Activated CD8-positive, alpha-beta memory T cell treated with anti-CD3 and anti-CD28 coated beads for 24 hours (primary cell): ENCODE data around the gene MYPN.

Experiments used
- DNase-seq: peaks from one replicate; pipeline ENCODE4 v3.0.0-alpha.2; 2020

The MYPN gene

DNA sequence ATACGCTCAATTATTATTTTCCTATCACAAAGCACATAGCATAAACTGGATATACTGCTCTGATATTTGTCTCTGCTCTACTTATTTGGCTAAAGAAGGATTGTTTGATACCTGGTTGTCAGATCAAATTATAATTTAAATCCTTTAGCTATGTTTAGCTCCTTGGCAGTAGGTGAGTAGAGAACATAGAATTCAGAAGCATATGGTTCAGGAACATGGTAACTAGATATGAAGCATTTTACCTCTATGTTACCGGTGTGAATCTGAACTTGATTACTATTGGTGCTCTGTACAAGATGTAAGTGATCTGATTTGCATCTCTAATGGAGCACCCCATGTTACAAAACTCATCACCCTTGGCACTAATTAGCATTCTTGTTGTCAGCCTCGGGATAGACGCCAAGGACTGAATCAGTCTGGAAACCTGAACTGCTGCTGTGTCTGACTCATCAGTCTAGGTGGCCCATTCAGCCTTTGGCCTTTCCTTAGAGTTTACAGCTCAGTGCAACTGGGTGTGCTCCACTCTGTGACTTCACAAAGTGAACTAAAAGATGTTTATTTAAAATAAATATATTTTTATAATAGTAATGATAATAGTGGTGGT is 12.3 kb upstream of the MYPN start:
- no peak for DNase-seq

DNA sequence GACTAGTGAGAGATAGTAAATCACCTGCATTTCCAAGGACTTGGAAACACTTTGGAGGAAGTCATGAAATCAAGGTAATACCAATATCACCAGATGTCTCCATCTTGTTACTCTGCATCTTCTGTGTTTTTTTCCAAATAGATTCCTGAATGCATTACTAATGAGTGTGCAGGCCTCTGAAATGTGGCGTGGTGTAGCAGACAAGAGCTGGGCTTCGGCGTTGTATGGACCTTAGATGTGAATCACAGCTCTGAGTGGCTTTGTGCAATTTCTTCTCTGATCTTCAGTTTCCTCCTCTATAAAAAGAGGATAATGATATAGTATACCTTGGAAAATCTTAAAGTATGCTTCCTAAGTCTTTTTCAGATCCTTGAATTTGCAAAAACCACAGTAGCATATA is 9.6 kb upstream of the MYPN start:
- DNase-seq = no peak

DNA sequence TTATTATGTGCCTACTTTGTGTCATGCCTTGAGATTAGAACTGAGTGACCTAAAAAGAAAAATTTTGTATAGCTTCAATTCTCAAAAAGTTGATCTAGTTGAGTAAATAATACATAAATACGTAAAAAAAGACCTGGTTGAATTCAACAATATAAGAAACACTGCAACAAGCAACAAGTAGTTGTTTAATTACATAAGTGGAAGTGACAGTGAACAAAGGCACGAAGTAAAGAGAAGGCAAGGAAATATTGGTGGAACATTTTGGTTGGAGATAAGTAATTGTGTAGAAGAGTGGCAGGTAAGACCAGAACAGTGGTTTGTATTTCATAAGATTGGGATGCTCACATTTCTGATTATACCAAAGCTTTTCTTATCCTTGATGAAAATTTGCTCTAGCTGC is 8.2 kb upstream of the MYPN start:
- DNase-seq = no peak

DNA sequence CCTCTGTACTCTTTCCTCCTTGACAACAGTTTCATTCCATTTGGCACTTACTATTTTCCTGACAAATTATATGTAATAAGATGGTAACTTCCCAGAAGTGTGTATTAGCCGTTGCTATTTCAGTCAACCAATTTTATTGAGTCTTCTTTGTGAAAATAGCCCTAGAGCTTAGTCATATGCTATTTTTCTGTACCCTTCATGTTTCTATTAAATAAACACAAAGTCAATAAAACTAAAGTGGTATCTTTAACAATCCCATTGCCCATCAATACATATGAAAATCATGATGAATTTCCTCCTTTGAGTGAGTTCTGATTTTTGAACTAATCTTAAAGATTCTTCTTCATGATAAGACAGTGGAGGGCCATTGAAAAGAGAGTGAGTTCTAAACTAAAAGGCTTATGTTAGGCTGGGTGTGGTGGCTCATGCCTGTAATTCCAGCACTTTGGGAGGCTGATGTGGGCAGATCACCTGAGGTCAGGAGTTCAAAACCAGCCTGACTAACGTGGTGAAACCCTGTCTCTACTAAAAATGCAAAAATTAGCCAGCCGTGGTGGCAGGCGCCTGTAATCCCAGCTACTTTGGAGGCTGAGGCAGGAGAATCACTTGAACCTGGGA is 5.9 kb upstream of the MYPN start:
- DNase-seq = no peak

DNA sequence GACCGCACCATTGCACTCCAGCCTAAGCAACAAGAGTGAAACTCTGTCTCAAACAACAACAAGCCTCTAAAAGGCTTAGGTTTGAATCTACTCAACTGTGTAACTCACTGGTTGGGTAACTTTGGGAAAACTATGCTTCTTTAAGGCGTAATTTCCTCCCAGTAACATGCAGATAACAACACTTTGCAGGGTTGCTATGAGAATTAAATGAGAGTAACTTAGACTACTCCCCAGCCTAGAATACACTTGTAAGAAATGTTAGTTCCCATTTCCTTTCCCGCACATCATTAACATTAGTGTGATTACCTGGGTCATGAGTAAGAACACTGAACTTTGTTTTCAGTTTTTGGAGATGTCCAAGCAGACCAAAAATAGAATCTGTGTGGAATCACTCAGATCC is 5.4 kb upstream of the MYPN start:
- no peak for DNase-seq

DNA sequence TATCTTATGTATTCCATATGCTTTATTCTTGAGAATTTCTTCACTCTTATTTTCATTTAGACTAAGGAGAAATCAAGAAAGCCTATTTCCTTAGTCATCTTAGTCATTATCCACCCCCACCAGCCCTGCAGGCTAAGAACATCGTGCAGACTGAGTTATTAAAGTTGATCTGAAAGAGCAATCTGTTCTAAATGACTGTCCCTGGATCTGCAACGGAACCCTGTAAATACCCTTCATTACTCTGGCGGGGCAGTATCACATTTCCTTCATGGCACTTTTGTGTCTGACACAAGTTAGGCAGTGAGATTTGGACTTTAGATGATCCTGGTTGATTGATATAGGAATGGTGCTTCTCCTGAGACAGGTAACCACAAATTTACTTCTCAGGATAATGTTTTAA is 3.5 kb upstream of the MYPN start:
- DNase-seq = no peak

DNA sequence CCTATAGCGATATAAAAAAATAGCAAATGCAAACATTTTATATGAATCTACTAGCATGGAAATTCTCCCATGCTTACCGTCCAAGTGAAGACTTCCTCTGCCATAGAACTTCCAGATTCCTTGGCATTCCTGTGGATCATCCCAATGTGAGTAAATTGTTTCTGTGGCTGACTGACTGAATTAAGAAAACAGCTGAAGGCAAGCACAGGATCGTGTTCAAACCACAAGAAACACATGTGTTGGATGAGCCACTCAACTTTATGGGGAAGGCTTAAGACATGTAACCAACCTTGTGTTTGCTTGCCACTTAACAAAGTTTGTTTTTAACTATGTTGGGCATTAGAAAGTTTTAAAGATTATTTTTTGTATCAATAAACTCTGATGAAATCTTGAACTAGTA is 2.6 kb upstream of the MYPN start:
- no peak for DNase-seq

DNA sequence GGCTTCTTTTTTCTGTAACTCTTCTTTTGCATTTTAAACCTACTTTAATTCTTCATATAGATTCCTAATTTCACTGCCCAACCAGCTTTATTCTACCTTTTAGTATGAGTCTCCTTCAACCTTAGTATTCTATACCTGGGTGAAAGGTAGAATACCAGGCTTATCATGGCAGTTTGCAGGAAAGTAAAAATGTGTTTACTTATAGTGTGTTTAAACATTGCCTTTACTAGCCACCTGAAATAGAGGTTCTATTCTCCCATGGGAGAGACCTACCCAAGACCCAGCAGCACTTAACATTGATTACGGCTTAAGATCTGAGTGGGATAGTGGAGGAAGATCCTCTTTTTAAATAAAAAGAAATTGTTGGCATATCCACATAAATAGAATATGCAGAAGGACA is 1.6 kb upstream of the MYPN start:
- DNase-seq = no peak

DNA sequence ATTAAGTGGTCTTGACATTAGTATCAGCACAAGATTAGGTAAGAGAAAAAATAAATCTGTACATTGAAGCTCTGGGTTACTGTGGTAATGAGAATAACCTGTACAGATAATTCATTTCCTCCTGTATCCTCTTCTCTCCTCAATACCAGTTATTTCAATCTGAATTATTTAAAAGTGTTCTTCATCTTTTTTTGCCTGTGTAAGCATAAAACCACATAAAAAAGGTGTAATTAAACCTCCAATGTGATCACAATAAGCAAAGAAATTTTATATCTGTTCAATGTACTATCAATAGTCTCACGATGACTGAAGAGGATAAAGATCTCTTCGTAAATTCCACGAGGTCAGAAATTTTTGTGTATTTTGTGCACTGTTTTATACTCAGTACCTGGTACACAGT is 1.2 kb upstream of the MYPN start:
- no peak for DNase-seq

DNA sequence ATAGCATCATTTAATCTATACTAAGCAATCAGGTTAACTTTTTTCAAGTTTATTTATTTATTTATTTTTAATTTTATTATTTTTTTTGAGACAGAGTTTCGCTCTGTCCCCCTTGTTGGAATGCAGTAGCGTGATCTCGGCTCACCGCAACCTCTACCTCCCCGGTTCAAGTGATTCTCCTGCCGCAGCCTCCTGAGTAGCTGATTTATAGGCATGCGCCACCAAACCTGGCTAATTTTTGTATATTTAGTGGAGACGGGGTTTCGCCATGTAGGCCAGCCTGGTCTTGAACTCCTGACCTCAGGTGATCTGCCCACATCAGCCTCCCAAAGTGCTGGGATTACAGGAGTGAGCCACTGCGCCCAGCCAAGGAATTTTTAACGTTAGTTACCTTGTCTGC is 635 bp upstream of the MYPN start:
- DNase-seq = no peak

DNA sequence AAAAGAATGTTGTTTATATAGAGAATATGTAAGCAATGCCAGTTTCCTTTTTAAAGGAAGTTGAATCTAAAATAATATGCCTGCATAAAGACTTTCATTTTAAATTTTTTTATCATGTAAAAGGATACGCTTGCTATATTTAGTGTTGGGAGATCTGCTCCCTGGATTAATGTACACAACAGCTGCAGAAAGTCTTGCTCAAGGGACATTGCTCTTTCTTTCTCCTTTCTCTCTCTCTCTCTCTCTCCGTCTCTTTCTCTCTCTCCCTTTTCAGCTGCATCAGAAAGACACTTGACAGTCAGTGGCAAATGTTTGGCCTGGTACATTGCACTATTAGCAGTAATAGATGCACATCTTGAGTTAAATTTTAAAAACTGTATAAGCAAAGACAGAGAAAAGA is 739 bp downstream of the MYPN start:
- no peak for DNase-seq

DNA sequence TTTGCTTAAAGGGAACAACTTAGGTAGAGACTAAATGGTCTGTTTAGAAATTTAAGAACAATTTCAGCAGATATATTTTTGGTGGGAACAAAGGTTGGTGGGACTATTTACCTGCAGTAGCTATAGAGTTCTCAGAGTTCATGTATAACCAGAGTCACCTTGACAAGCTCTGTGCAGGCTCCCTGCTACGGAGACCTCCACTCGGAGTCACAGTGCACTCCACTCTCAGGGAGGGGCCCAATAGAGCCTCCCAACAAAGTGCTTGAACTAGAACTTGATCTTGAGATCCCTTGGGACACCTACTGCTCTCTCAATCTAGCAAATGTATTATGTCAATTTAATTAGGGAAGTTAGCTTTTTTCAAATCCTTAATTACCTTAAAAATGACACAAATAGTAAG is 2.3 kb downstream of the MYPN start:
- no peak for DNase-seq

DNA sequence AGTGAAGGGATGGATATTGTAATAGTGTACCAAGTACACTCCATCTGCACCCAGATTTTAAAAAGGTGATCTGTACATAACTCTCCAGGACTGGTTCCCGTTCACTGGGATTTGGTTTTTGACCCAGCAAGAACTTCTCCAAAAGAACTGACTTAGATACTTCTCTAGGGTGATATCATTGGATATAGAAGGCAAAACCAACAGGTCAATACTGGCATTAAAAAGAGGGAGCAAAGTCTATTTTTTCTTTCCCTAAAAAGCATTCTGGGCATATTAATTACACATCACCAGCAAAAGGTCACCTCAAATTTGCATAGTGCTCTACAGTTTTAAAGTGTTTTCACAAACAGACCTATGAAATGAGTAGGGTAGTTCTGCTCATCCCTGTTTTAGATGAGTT is 3.5 kb downstream of the MYPN start:
- no peak for DNase-seq

DNA sequence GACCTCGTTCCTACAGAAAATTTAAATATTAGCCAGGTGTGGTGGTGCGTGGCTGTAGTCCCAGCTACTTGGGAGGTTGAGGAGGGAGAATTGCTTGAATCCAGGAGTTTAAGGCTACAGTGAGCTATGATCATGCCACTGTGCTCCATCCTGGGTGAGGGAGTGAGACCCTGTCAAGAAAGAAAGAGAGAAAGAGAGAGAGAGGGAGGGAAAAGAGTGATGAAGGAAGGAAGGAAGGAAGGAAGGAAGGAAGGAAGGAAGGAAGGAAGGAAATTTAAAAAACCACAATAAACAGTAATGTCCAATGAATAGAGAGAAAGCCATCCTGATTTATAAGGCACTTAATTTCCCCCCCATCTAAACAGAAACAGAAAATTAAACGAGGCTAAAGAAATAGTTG is 9.4 kb downstream of the MYPN start:
- DNase-seq = no peak

DNA sequence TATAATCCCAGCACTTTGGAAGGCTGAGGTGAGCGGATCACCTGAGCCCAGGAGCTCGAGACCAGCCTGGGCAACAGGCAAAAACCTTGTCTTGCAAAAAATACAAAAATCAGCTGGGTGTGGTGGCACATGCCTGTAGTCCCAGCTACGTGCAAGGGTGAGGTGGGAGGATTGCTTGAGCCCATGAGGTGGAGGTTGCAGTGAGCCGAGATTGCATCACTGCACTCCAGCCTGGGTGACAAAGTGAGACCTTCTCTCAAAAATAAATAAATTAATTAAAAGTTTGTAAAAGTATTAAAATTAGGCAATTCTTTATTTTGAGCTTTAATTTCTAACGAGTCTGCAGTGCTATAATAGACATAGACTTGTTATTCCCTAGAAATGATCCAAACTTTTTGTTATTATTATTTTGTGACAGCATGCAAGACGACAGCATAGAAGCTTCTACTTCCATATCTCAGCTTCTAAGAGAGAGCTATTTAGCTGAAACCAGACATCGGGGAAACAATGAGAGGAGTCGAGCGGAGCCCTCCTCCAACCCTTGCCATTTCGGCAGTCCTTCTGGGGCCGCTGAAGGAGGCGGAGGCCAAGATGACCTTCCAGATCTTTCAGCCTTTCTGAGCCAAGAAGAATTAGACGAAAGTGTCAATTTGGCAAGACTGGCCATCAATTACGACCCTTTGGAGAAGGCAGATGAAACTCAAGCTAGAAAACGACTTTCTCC is 11.9 kb downstream of the MYPN start:
- no peak for DNase-seq

DNA sequence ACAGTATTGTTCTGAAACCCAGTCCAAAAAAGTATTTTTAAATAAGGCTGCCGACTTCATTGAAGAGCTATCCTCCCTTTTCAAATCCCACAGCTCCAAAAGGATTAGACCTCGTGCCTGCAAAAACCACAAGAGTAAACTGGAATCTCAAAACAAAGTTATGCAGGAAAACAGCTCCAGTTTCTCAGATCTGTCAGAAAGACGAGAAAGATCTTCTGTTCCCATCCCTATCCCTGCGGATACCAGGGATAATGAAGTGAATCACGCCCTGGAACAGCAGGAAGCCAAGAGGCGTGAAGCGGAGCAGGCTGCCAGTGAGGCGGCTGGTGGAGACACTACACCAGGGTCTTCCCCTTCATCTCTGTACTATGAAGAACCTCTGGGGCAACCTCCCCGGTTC is 12.6 kb downstream of the MYPN start:
- no peak for DNase-seq

DNA sequence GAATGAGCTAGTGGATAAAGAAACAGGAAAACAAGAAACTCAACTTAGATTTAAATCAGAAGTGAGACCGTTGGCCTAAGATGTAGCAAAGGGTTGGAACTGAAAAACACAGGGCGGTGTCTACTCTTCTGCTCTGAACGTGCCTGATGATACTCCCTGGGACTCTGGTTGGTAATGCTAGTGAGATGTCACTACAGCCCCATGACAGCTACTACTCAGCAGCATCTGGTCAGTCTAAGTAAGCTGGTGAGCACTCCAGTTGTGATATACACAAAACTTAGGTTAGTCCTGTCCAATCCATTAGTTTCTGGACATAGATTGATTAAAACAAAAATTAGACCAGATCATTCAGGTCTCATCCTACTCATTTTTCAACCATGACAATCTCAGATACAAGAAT is 15.4 kb downstream of the MYPN start:
- DNase-seq = no peak

DNA sequence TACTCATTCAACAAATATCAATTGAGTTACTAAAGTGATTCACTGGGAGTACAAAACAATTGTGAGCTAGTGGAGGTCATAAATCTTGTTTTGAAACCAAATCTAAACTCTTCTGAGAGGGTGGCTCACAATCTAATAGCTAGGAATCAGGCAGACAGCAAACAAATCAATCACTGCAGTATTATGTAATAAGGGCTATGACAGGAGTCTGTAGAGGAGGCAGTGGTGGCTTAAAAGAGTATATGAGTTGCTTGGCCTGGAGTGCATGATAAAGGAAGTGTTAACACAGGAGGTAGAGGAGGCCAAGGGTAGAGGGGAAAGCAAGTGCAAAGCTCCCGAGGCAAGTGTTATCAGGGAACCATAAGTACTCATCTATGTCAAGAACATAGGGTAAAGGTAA is 16.5 kb downstream of the MYPN start:
- DNase-seq = no peak

DNA sequence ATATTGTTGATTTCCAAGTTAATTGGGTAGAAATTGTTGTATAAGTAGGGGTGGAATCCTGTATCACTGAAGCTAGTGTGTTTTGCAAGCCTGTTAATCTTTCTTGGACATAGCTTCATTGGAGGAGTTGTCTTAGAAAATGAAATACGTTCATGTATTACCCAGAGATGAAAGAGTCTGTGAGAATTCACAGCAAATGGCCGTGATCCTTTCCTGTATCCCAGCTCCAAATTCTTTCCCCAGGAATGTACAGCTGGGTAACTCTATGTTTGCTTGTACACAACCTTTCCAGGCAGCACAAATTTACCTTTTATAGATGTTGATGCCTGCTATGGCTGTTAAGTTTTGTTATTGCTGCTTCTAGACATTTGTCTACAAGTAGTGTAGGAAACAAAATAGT is 18.7 kb downstream of the MYPN start:
- no peak for DNase-seq

DNA sequence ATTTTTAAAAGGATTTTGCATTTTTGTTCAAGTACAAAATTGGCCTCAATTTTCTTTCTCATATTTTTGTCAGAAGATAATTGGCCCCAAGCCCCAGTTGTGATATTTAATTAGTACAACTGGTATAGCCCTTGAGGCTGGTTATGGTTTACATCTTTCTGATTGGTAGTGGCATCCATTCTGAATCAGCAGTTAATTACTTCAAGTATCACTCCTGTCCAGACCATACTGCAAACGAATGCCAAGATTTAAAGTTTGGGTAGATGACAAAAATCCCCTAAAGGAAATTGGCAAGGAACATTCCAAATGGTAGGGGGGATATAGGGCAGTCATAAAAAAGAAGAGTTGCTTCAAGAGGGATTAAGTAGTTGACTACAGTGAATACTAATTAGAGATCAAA is 23.1 kb downstream of the MYPN start:
- DNase-seq = no peak

DNA sequence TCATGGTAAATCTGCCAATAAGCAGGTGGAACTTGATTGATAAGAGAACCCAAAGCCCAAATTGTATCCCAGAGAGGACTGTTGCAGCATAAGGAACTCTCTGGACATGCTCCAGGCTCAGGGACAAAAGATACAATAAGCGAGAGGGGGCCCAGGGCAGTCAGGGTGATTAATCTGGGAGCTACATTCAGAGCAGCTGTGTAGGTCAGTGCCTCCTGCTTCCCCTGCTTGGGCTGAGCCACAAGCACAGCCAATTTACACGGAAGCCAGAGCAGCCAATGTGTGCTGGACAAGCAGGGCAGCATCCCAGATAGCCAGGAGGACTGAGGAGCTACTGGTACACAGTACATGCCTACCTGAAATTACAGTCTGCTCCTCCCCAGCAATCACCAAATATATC is 24.2 kb downstream of the MYPN start:
- no peak for DNase-seq

DNA sequence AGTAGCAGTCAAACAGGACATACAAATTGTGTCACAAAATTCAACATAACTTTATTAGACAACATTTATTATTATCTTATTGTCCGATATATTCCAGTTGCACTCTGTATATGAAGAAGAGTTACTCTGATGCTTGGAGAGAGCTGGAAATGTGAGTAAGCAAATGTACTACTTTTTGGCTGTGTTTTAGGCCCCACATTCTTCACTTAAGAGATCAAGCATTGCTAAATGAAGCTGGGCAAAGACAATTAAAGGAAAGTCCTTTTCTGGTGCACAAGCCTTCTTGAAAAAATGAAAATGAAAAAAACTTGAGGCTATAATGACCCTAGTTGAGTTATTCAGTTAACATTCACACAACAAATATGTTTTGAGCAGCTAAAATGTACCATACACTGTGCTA is 26.1 kb downstream of the MYPN start:
- DNase-seq = no peak

DNA sequence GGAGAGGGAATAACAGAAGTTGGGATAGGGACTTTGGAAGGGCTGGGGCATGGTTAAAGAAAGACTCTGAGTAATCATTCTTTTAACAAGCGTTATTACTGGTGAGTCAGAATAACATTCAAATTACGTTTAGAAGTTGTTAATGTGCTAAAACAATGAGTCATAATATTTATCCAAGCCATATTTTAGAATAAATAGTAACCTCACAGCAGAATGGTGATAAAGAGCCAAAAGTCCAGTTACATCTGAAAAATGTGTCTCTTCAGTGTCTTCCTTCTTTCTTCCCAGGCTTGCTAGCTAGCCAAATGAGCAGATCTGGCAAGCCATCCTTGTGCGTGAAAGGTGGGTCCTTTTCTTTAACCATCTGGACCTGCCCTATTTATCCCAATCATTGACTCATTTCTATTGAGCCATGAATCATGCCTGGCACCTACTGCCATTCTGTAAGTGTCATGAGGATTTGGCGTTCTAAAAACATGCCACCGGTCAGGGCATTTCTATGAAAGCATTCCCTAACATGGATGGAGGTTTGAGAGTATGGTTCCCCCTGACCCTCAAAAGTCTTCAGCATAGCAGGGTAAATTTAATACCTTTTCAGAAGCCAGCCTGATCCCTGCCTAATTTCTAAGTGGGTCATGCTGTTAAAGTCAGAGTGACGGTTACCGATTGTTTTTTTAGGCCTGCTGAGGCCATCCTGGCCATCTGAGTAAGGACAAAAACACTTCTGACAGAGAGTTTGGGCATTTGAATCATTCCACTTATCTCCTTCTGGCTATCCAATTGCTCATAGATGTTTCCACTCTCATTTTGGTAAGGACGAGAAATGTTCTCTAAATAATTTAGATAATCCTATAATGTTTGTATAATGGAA is 26.9 kb downstream of the MYPN start:
- no peak for DNase-seq

DNA sequence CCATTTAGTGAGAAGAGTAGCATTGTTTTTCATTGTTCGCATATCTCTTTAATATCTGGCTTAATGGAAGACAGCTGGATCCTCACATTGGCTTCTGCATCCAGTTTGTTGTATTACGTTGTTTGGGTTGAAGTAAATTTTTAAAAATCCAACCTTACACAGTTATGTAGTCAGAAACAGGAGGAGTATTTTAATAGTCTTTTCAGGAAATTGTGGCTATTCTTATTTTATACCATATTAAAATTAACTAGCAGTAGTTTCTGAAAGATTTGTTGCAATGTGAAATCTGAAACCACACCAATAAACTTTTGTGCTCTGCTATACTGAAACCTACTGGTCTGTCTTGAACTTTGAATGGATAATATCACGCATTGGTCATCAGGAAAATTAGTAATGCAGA is 27.9 kb downstream of the MYPN start:
- DNase-seq = no peak
